Fibroblast of mammary gland (primary cell): ENCODE data around the gene SUSD5.
A peak's percentile ranks its signal among the peaks of the same experiment; 100 is the strongest.
"Not testable (repeated sequence)": the region's sequence is repeated elsewhere in the genome, so short reads cannot be mapped to it uniquely, and the experiment has no call there.

ENCODE experiments used
- DNase-seq: peaks from one replicate; pipeline ENCODE4 v3.0.0-alpha.2; 2010; ENCODE audit warnings: low read depth
- H3K4me3 ChIP-seq: 2 replicates; pipeline ENCODE4 v1.5.1; 2011; ENCODE audit warnings: low read depth, mild to moderate bottlenecking, low read length, moderate library complexity; ENCODE audit not compliant: control insufficient read depth
- TF ChIP-seq, protein P1 (sequence below): conservative IDR thresholded peaks from 2 replicates; pipeline ENCODE4 v1.5.1; 2011; ENCODE audit warnings: low read depth, low read length, inconsistent platforms; ENCODE audit not compliant: control insufficient read depth, insufficient read depth

The SUSD5 gene

DNA sequence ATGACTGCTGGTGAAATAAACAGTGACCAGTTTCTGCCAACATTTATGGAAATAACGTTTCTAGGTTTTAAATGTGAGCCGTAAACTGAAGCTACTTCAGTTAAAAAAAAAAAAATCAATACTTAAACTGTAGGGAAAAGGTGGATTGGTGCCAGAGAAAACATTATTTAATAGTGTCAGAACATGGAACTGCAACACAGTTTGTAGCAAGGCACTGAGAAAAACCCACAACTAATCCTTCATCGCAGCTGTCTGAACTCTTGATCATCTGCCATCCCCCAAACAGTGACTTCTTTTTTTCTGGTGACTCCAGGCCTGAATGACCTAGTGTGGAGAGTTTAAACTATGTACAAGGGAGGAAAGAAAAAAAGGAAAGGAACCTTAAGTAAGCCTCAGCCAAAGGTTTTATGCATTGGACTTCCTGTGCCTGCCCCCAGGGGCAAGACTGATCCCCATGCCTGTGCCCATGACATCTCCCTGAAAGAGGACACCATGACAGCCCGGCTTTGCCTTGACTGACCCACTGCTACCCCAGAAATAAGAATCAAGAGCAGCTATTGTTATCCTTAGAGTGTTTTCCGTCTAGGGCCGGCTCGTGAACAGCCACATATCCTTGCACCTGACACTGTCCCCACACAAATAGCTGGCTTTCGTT is 71.7 kb downstream of the SUSD5 start:
- TF ChIP-seq, protein P1, sequence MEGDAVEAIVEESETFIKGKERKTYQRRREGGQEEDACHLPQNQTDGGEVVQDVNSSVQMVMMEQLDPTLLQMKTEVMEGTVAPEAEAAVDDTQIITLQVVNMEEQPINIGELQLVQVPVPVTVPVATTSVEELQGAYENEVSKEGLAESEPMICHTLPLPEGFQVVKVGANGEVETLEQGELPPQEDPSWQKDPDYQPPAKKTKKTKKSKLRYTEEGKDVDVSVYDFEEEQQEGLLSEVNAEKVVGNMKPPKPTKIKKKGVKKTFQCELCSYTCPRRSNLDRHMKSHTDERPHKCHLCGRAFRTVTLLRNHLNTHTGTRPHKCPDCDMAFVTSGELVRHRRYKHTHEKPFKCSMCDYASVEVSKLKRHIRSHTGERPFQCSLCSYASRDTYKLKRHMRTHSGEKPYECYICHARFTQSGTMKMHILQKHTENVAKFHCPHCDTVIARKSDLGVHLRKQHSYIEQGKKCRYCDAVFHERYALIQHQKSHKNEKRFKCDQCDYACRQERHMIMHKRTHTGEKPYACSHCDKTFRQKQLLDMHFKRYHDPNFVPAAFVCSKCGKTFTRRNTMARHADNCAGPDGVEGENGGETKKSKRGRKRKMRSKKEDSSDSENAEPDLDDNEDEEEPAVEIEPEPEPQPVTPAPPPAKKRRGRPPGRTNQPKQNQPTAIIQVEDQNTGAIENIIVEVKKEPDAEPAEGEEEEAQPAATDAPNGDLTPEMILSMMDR, result no peak
- DNase-seq, result peak; percentile 65
- no peak overlapping the region for H3K4me3 ChIP-seq

DNA sequence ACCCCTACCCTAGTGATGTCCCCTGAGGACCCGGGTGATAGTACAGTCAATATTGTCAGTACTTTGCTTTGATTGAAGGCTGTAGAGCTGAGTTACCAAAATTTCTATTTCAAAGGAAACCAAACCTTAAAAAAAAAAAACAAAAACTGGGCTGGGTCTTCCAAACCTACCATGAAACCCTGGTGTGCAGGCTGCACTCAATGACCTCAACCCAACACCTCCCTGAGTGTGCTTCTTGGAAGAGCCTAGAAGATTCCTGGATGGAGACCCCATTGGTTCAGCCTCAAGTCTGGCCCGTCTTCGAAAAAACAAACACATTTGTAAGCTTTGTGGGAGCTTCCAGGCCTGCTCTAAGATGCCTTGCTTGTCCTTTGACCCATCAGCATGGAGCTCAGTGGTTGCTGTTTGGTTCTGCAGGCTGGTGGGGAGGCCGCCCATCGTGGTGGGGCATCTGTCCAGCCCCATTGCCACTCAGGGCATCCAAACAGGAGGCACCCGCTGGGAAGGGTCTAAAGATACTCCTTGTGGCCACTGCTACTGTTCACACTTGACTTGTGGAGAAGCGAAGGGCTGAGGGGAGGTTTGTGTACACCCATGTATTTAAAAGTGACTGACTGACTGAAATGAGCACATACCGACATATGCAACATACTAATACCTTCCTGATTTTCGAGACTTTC is 72.6 kb downstream of the SUSD5 start:
- no peak overlapping the region for H3K4me3 ChIP-seq
- TF ChIP-seq, protein P1, result no peak
- no peak for DNase-seq

DNA sequence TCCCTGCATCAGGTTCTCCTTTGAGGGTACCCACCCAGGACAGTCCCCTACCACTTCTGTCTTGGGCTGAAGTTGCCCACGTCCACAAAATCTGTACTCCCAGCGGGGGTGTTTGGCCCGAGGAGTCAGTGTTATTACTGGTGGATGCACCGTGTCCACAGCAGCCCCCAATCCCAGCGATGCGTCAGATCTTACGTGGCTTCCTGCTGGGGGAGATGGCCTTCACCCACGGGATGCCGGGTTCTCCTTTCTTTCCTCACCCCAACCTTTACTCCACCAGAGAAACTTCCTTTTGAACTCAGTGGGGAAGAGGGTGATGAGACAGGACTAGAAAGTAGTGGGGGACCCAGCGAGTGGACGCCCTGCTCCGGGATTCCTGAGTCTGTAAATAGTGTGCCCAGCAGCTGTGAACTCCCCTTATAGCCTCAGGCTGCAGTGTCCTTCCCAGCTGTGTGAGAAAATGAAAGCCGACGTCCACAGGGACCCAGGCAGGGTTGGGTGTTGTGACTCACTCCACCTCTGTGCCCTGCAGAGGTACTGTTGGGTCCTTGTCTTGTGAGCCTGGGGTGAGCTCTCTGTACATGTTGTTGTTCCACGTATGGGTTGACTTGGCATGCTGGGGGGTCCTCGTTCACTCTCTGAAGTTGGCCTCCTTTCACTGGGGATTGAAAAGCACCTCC is 73.2 kb downstream of the SUSD5 start:
- TF ChIP-seq, protein P1, result no peak

DNA sequence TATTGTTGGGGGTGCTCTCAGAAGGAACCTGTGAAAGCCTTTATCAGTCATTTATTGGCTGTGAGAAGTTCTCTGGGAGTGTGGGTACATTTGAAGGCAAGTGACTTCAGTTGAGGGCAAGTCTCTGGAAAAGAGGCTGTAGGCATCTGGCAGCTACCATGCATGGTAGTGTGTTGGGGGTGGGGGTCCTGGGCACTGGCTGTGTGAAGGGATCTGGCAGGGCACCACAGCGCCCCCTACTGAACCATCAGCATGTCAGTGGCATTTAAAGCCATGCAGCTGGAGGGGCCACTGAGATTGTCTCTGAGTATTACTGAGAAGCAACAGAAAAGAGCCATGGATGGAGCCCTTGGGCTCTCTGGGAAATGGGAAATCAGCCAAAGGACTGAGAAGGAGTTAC is 74.2 kb downstream of the SUSD5 start:
- TF ChIP-seq, protein P1, result peak; percentile 34
- H3K4me3 ChIP-seq, result no peak overlapping the region
- DNase-seq, result no peak

More for the DNA sequence above, 73.2 kb downstream of the SUSD5 start:
- no peak overlapping the region for H3K4me3 ChIP-seq
- no peak for DNase-seq

DNA sequence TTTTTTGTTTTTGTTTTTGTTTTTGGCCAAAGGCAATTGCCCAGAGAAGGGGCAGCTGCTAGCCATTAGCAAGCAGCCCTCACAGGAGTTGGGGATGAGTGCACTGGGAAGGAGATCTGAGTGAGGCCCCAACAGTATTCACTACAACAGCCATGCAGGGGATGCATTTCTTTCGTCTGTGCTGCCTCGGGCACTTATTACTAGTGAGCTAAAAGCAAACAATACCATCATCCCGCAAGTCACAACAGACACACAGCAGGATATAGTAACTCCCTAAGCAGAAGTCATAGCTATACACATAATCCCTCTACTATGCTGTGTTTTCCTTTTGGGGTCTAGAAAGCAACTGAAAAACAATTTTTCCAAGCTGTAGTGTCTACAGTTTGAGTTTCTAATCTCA is 77.6 kb downstream of the SUSD5 start:
- TF ChIP-seq, protein P1, result no peak
- DNase-seq, result no peak
- no peak overlapping the region for H3K4me3 ChIP-seq

DNA sequence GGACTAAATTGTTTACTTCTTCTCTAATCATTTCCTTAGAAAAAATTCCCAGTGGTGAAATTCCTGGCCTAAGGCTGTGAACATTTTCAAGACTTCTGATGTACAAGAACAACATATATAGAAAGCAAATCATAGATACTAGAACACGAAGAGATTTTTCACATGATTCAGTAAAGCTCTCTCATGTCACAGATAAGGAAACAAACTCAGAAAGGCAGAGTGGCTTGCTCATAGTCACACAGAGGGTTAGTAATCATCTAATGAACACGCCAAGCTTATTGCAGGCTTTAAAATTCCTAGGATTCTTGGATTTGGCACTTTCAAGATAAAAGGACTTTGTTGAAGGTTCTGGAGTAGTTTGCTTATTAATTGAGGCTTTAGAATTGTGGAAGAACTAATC is 78.6 kb downstream of the SUSD5 start:
- DNase-seq, result no peak
- TF ChIP-seq, protein P1, result no peak
- no peak overlapping the region for H3K4me3 ChIP-seq

DNA sequence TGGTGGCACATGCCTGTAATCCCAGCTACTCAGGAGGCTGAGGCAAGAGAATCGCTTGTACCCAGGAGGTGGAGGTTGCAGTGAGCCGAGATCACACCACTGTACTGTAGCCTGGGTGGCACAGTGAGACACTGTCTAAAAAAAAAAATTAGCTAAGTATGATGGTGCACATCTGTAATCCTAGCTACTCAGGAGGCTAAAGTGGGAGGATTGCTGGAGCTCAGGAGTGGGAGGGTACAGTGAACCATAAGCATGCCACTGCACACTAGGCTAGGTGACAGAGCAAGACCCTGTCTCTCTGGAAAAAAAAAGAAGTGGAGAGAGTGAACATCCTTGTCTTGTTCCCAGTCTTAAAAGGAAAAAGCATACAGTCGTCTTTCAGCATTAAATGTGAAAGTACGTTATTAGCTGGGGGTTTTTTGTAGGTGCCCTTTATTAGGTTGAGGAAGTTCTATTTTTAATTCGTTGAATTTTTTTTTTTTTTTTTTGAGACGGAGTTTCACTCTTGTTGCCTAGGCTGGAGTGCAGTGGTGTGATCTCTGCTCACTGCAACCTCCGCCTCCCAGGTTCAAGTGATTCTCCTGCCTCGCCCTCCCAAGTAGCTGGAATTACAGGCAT is 79.5 kb downstream of the SUSD5 start:
- not testable (repeated sequence) for H3K4me3 ChIP-seq, DNase-seq
